Neural progenitor cell (in vitro differentiated cells): Measurements from ENCODE around the gene MAD1L1. TPM values are rescaled to one million over a fixed set of nuclear protein-coding genes. Genes with fewer than 3 reads are reported as not detected.

Experiments
- DNase-seq: peaks from one replicate; pipeline ENCODE4 v3.0.0-alpha.2; 2016; ENCODE audit warnings: low spot score
- H2AFZ ChIP-seq: fragments of 200-600 bp; sonication (generic); replicated peaks from 2 replicates; pipeline ENCODE4 v1.6.1; 2016; ENCODE audit warnings: antibody characterized with exemption
- H3F3A ChIP-seq: fragments of 200-600 bp; sonication (generic); 2 replicates; pipeline ENCODE4 v1.6.1; 2016; ENCODE audit warnings: antibody characterized with exemption, low read depth
- H3K27ac ChIP-seq: fragments of 200-600 bp; sonication (generic); 2 replicates; pipeline ENCODE4 v1.5.1; 2016; ENCODE audit warnings: mild to moderate bottlenecking
- H3K27me3 ChIP-seq: fragments of 200-600 bp; sonication (generic); 2 replicates; pipeline ENCODE4 v1.6.1; 2016; ENCODE audit warnings: mild to moderate bottlenecking, moderate library complexity
- H3K36me3 ChIP-seq: fragments of 200-600 bp; sonication (generic); 2 replicates; pipeline ENCODE4 v1.5.1; 2016
- H3K4me1 ChIP-seq: fragments of 200-600 bp; sonication (generic); 2 replicates; pipeline ENCODE4 v1.6.1; 2016; ENCODE audit warnings: mixed run types
- H3K4me2 ChIP-seq: fragments of 200-600 bp; sonication (generic); 2 replicates; pipeline ENCODE4 v1.6.1; 2016
- H3K4me3 ChIP-seq: fragments of 200-600 bp; sonication (generic); 2 replicates; pipeline ENCODE4 v1.5.1; 2016
- H3K79me2 ChIP-seq: fragments of 200-600 bp; sonication (generic); 2 replicates; pipeline ENCODE4 v1.6.1; 2016; ENCODE audit warnings: low read depth
- H3K9ac ChIP-seq: fragments of 200-600 bp; sonication (generic); 2 replicates; pipeline ENCODE4 v1.6.1; 2016
- H3K9me3 ChIP-seq: fragments of 200-600 bp; sonication (generic); 2 replicates; pipeline ENCODE4 v1.5.1; 2016; ENCODE audit warnings: low read depth
- H4K20me1 ChIP-seq: fragments of 200-600 bp; sonication (generic); 2 replicates; pipeline ENCODE4 v1.6.1; 2016; ENCODE audit warnings: low read depth
- H3K27ac Mint-ChIP-seq: 3 replicates; pipeline ENCODE4 v1.8.0; 2021; ENCODE audit warnings: mixed read lengths
- H3K27me3 Mint-ChIP-seq: 2 replicates; pipeline ENCODE4 v1.8.0; 2022; ENCODE audit warnings: low read depth, mild to moderate bottlenecking, inconsistent platforms, moderate library complexity, mixed read lengths; ENCODE audit not compliant: insufficient read depth
- H3K36me3 Mint-ChIP-seq: 3 replicates; pipeline ENCODE4 v1.8.0; 2021; ENCODE audit warnings: mixed read lengths
- H3K4me1 Mint-ChIP-seq: 3 replicates; pipeline ENCODE4 v1.8.0; 2021; ENCODE audit warnings: mixed read lengths
- H3K4me3 Mint-ChIP-seq: 3 replicates; pipeline ENCODE4 v1.8.0; 2021; ENCODE audit warnings: mild to moderate bottlenecking, moderate library complexity, mixed read lengths
- H3K9me3 Mint-ChIP-seq: 3 replicates; pipeline ENCODE4 v1.8.0; 2020; ENCODE audit warnings: mixed read lengths
- EZH2 ChIP-seq: fragments of 200-600 bp; sonication (generic); IDR thresholded peaks from 2 replicates; pipeline ENCODE4 v1.6.1; 2017; ENCODE audit warnings: antibody characterized with exemption, mild to moderate bottlenecking, moderate library complexity
- EZH2phosphoT487 ChIP-seq: fragments of 200-600 bp; sonication (generic); IDR thresholded peaks from 2 replicates; pipeline ENCODE4 v1.6.1; 2017; ENCODE audit warnings: antibody characterized with exemption
- total RNA-seq: library from RNA; depleted of rRNA; stranded (reverse); fragments of >200 nt; gene quantifications from 2 replicates; pipeline ENCODE4 v1.2.3, GENCODE V29; 2015; ENCODE audit warnings: low replicate concordance
- TF ChIP-seq, protein P1 (sequence below): fragments of 200-600 bp; sonication (generic); IDR thresholded peaks from 2 replicates; pipeline ENCODE4 v1.5.1; 2017; ENCODE audit warnings: antibody characterized with exemption, mild to moderate bottlenecking

The MAD1L1 gene
- total RNA-seq, 1 donor from 2014 or later: 23.7 TPM

- Histone ChIP-seq H3K4me1 (peaks cover 6% of the 10 kb centered on the region), H3K9me3 (peaks cover 15% of the 10 kb centered on the region), H3F3A (peaks cover 9% of the 10 kb centered on the region), H2AFZ (no peak overlapping the region), H3K27me3 (no peaks in the 10 kb centered on the region), H3K27ac (no peak overlapping the region), H3K79me2 (peaks cover 14% of the 10 kb centered on the region), H4K20me1 (peaks cover 7% of the 10 kb centered on the region), H3K9ac (no peak overlapping the region), H3K36me3 (peaks cover 11% of the 10 kb centered on the region), H3K4me2 (no peak overlapping the region), H3K4me3 (no peak overlapping the region)
- H3K9me3 Mint-ChIP-seq: peaks cover 31% of the 10 kb centered on the region
- H3K27me3 Mint-ChIP-seq: peaks cover 2% of the 10 kb centered on the region
- H3K4me3 Mint-ChIP-seq: no peak overlapping the region
- DNase-seq: no peak
- peaks cover 30% of the 10 kb centered on the region for H3K4me1 Mint-ChIP-seq
- H3K27ac Mint-ChIP-seq: no peak overlapping the region
- peaks cover 15% of the 10 kb centered on the region for H3K36me3 Mint-ChIP-seq
- no peak for TF ChIP-seq EZH2
- no peak for TF ChIP-seq EZH2phosphoT487
- TF ChIP-seq, protein P1, sequence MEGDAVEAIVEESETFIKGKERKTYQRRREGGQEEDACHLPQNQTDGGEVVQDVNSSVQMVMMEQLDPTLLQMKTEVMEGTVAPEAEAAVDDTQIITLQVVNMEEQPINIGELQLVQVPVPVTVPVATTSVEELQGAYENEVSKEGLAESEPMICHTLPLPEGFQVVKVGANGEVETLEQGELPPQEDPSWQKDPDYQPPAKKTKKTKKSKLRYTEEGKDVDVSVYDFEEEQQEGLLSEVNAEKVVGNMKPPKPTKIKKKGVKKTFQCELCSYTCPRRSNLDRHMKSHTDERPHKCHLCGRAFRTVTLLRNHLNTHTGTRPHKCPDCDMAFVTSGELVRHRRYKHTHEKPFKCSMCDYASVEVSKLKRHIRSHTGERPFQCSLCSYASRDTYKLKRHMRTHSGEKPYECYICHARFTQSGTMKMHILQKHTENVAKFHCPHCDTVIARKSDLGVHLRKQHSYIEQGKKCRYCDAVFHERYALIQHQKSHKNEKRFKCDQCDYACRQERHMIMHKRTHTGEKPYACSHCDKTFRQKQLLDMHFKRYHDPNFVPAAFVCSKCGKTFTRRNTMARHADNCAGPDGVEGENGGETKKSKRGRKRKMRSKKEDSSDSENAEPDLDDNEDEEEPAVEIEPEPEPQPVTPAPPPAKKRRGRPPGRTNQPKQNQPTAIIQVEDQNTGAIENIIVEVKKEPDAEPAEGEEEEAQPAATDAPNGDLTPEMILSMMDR: no peak
These were observed 210.0 kb downstream of the MAD1L1 start for GRCh38 chr7:2022737-2023250.

GRCh38 chr7:2022021-2022409, 210.7 kb downstream of the MAD1L1 start:
- no peak for DNase-seq
- Histone ChIP-seq H2AFZ (no peak overlapping the region), H3F3A (peaks cover 11% of the 10 kb centered on the region), H3K79me2 (peaks cover 7% of the 10 kb centered on the region), H3K4me1 (peaks cover 13% of the 10 kb centered on the region), H3K4me3 (no peak overlapping the region), H3K36me3 (peaks cover 11% of the 10 kb centered on the region), H3K27ac (no peak overlapping the region), H3K9ac (no peak overlapping the region), H4K20me1 (peaks cover 14% of the 10 kb centered on the region), H3K27me3 (no peaks in the 10 kb centered on the region), H3K4me2 (no peak overlapping the region), H3K9me3 (peaks cover 15% of the 10 kb centered on the region)
- TF ChIP-seq EZH2 (no peak), EZH2phosphoT487 (no peak)
- TF ChIP-seq, protein P1: no peak
- Mint-ChIP-seq H3K36me3 (peaks cover 8% of the 10 kb centered on the region), H3K9me3 (peaks cover 24% of the 10 kb centered on the region), H3K4me3 (no peak overlapping the region), H3K4me1 (peaks cover 36% of the 10 kb centered on the region), H3K27me3 (peaks cover 3% of the 10 kb centered on the region), H3K27ac (no peak overlapping the region)

- no peak overlapping the region for H3K4me3 ChIP-seq
- H3K36me3 Mint-ChIP-seq: peaks cover 5% of the 10 kb centered on the region
- H3K79me2 ChIP-seq: peaks cover 7% of the 10 kb centered on the region
- peaks cover 8% of the 10 kb centered on the region for H3K27me3 Mint-ChIP-seq
- TF ChIP-seq, protein P1: no peak
- TF ChIP-seq EZH2: no peak
- no peak for TF ChIP-seq EZH2phosphoT487
- peaks cover 17% of the 10 kb centered on the region for H3K4me1 ChIP-seq
- H3K4me2 ChIP-seq: no peak overlapping the region
- H3K9me3 ChIP-seq: peaks cover 4% of the 10 kb centered on the region
- H4K20me1 ChIP-seq: peaks cover 16% of the 10 kb centered on the region
- H3K36me3 ChIP-seq: no peaks in the 10 kb centered on the region
- no peak overlapping the region for H2AFZ ChIP-seq
- no peaks in the 10 kb centered on the region for H3K27me3 ChIP-seq
- H3K4me3 Mint-ChIP-seq: no peak overlapping the region
- no peak for DNase-seq
- H3F3A ChIP-seq: peaks cover 10% of the 10 kb centered on the region
- peaks cover 11% of the 10 kb centered on the region for H3K9me3 Mint-ChIP-seq
- peak overlapping the region; percentile 50 for H3K27ac Mint-ChIP-seq
- H3K4me1 Mint-ChIP-seq: peaks cover 41% of the 10 kb centered on the region
- no peak overlapping the region for H3K27ac ChIP-seq
- H3K9ac ChIP-seq: no peak overlapping the region
These were observed 212.8 kb downstream of the MAD1L1 start for GRCh38 chr7:2019711-2020511.
